ENCODE results near the gene PCDH1.

DNA sequence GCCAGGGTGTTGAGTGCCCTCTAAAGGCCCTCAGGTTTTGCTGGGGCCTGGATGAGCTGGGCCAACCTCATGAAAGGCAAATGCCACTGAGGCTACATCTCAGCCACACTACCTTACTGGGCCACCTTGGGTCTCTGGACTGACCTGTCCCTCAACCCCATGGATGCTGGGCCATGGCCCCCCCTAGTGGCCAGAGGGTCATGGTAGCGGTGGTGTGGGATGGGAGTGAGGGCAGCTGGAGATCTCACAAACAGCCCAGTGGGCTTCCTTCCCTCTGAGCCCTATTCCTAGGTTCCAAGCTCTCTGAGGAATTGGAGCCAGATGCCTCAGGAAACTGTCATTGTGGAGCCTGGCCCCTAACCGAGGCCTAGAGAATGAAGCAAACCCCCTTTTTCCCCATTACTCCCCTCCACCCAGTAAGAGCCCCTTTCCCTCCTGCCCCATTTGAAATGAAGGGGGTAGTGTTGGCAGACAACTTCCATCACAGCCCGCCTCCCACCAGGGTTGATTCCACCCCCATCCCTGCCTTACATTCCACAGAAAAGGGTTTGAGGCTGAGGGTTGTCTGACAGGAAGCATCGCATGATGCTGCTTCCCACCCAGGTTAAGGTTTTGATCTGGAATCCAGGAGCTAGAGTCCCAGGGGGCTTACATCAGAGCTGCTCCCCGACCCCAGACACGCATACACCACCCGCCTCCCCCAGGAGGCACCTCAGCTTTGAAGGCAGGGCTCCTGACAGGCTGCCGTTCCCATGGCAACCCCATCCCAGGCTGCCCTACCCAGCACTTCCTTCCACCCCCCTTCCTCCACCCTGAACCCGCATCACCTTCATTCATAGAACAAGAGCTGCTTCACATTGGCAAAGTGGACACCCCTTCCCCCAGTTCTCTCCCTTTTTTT lies 63.9 kb downstream of the PCDH1 start:
- TF ChIP-seq OSR1 (CRISPR knock-in tag; IDR thresholded peaks at IDR 0.05) (no peak), ZNF565 (CRISPR knock-in tag; conservative IDR thresholded peaks at IDR 0.05; ENCODE audit: low read depth) (no peak), CSDC2 (CRISPR knock-in tag; IDR thresholded peaks at IDR 0.05) (no peak), ARNTL (CRISPR knock-in tag; IDR thresholded peaks at IDR 0.05; ENCODE audit: borderline replicate concordance, low read depth) (no peak), BACH2 (CRISPR knock-in tag; IDR thresholded peaks at IDR 0.05; ENCODE audit: borderline replicate concordance) (no peak), ZNF70 (CRISPR knock-in tag; IDR thresholded peaks at IDR 0.05) (no peak), TCF4 (CRISPR knock-in tag; IDR thresholded peaks at IDR 0.05; ENCODE audit: borderline replicate concordance) (no peak), ESRRG (CRISPR knock-in tag; IDR thresholded peaks at IDR 0.05) (no peak), GLIS3 (CRISPR knock-in tag; IDR thresholded peaks at IDR 0.05) (no peak), TOX (CRISPR knock-in tag; IDR thresholded peaks at IDR 0.05; ENCODE audit: borderline replicate concordance) (no peak), ZFP30 (CRISPR knock-in tag; IDR thresholded peaks at IDR 0.05) (no peak)
- TF ChIP-seq, protein P1, sequence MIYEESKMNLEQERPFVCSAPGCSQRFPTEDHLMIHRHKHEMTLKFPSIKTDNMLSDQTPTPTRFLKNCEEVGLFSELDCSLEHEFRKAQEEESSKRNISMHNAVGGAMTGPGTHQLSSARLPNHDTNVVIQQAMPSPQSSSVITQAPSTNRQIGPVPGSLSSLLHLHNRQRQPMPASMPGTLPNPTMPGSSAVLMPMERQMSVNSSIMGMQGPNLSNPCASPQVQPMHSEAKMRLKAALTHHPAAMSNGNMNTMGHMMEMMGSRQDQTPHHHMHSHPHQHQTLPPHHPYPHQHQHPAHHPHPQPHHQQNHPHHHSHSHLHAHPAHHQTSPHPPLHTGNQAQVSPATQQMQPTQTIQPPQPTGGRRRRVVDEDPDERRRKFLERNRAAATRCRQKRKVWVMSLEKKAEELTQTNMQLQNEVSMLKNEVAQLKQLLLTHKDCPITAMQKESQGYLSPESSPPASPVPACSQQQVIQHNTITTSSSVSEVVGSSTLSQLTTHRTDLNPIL (CRISPR knock-in tag; IDR thresholded peaks at IDR 0.05; ENCODE audit: low read depth): no peak
- TF ChIP-seq, protein P2, sequence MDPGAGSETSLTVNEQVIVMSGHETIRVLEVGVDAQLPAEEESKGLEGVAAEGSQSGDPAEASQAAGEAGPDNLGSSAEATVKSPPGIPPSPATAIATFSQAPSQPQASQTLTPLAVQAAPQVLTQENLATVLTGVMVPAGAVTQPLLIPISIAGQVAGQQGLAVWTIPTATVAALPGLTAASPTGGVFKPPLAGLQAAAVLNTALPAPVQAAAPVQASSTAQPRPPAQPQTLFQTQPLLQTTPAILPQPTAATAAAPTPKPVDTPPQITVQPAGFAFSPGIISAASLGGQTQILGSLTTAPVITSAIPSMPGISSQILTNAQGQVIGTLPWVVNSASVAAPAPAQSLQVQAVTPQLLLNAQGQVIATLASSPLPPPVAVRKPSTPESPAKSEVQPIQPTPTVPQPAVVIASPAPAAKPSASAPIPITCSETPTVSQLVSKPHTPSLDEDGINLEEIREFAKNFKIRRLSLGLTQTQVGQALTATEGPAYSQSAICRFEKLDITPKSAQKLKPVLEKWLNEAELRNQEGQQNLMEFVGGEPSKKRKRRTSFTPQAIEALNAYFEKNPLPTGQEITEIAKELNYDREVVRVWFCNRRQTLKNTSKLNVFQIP (CRISPR knock-in tag; IDR thresholded peaks at IDR 0.05; ENCODE audit: borderline replicate concordance, low read depth): no peak

Data from SK-N-SH treated with all-trans-retinoic acid at 6 μM for 48 hours (cell line).